Measurements from ENCODE around the gene GAPDH. TPM values are rescaled to one million over a fixed set of nuclear protein-coding genes. Genes with fewer than 3 reads are reported as not detected.

Gene GAPDH
- polyA plus RNA-seq, 1 of the 3 experiments (the other 2 are of a cell fraction) = 8,077 TPM

DNA sequence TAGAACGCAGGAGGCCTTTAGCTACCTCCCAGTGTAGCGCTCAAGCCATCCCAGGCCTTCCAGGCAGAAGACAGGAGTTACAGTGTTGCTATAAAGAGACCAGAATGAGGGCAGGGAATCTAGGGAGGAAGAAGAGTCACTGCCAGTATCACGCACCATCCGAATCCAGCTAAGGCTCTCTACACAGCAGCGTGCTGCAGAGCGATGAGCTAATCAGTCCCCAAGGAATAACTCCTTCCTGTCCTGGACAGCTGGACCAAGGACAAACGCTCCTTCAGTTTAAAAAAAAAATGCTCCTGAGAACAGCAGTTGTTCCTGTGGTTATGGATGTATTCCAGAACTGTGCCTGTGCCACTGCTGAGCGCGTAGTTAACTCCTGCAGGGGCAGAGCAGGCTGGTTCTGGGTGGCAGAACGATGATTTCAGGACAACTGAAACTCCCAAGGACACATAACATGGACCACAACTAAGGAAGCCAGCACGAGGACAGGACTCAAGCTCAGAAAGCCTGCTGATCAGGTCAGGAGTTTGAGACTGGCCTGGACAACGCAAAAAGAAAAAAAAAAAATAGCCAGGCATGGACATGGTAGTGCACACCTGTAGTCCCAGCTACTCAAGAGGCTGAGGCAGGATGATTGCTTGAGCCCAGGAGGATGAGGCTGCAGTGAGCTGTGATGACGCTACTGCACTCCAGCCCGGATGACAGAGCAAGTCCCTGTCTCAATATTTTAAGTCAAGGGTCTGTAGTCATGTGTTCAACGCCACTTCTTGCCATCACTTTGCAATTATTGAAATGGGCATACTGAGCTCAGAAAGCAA is 18.9 kb downstream of the GAPDH start:
- H3K4me3 ChIP-seq (ENCODE audit: low read depth in 2 of 2, low read length in 1 of 2) = peak overlapping the region; percentile 79 to 85; a peak in 2 of 4 replicates
- H3K4me1 ChIP-seq (ENCODE audit: control insufficient read depth in 1 of 2, insufficient read depth in 2 of 2, low read depth in 1 of 2, low read length in 1 of 2) = peaks cover 36 to 50% of the 10 kb centered on the region in 2 experiments
- no peaks in the 10 kb centered on the region for H3K27me3 ChIP-seq (ENCODE audit: insufficient read depth)
- H4K20me1 ChIP-seq (ENCODE audit: insufficient read depth) = peaks cover 9% of the 10 kb centered on the region; the same call in 1 of the 2 replicates
- H3K9me3 ChIP-seq = no peaks in the 10 kb centered on the region
- ChIA-PET POLR2A (interaction anchor here (1.0 to 6.1 kb wide), 7 partner anchors 11 to 83 kb away, joined by 3 to 73 read pairs (median 7); partner anchors contain the start of genes GAPDH, NOP2 and VAMP1), CTCF (interaction anchor here (0.6 to 14.7 kb wide), 17 partner anchors 11 to 344 kb away, joined by 3 to 228 read pairs (median 5); partner anchors contain the start of genes GAPDH, NOP2 and ZNF384)
- TF ChIP-seq SMC3 (IDR thresholded peaks at IDR 0.05; ENCODE audit: low read depth, low read length) (no peak), NFIC (IDR thresholded peaks at IDR 0.05; ENCODE audit: borderline replicate concordance) (peak; percentile 75), YY1 (IDR thresholded peaks at IDR 0.05; ENCODE audit: low read depth) (no peak), TCF12 (IDR thresholded peaks at IDR 0.05) (peak; percentile 47), MAX (IDR thresholded peaks at IDR 0.05; ENCODE audit: low read depth) (0 out of 2 replicates have a peak, but pooled peaks have one; percentile 57)
- 52% methylated on average over 15 of the region's 15 CpGs for WGBS (ENCODE audit: low lambda C conversion rate)
- peaks cover 12 to 15% of the 10 kb centered on the region in 2 experiments for H3K36me3 ChIP-seq (replicated peaks in 1 of 2; ENCODE audit: control insufficient read depth in 1 of 2, insufficient read depth in 2 of 2, low read length in 1 of 2)
- peak overlapping the region; percentile 89 for H3K4me2 ChIP-seq
- no peak for DNase-seq
- no peaks in the 10 kb centered on the region for H3K9me2 ChIP-seq
- no peak overlapping the region for H2AFZ ChIP-seq (ENCODE audit: low read depth)
- peak overlapping the region; percentile 58 to 93; a peak in 3 of 4 replicates for H3K27ac ChIP-seq (ENCODE audit: low read depth in 2 of 2, low read length in 1 of 2)
- H3K79me2 ChIP-seq (ENCODE audit: insufficient read depth) = peaks cover 77% of the 10 kb centered on the region
- peak overlapping the region; percentile 57 for H3K9ac ChIP-seq
- peaks cover 64% of the 10 kb centered on the region for H3F3A ChIP-seq (replicated peaks; ENCODE audit: insufficient read depth)

GRCh38 chr12:6554168-6555017 is 20.1 kb downstream of the GAPDH start:
- Histone ChIP-seq H3K4me2 (peak overlapping the region; percentile 89), H3K36me3 (replicated peaks in 1 of 2; ENCODE audit: control insufficient read depth in 1 of 2, insufficient read depth in 2 of 2, low read length in 1 of 2) (peaks cover 13 to 20% of the 10 kb centered on the region in 2 experiments), H3K9me2 (no peaks in the 10 kb centered on the region), H3K27ac (ENCODE audit: low read depth in 2 of 2, low read length in 1 of 2) (peak overlapping the region; percentile 70 to 93; a peak in 3 of 4 replicates), H2AFZ (ENCODE audit: low read depth) (no peak overlapping the region), H3K4me3 (ENCODE audit: low read depth in 2 of 2, low read length in 1 of 2) (peak overlapping the region; percentile 79 to 85), H3K27me3 (ENCODE audit: insufficient read depth) (no peaks in the 10 kb centered on the region), H4K20me1 (ENCODE audit: insufficient read depth) (peaks cover 9% of the 10 kb centered on the region; the same call in 1 of the 2 replicates), H3K79me2 (ENCODE audit: insufficient read depth) (peaks cover 77% of the 10 kb centered on the region), H3F3A (replicated peaks; ENCODE audit: insufficient read depth) (peaks cover 65% of the 10 kb centered on the region), H3K9ac (peak overlapping the region; percentile 70; the same call in 1 of the 2 replicates), H3K4me1 (ENCODE audit: control insufficient read depth in 1 of 2, insufficient read depth in 2 of 2, low read depth in 1 of 2, low read length in 1 of 2) (peaks cover 36 to 40% of the 10 kb centered on the region in 2 experiments), H3K9me3 (no peaks in the 10 kb centered on the region)
- peak; percentile 89 for DNase-seq
- ChIA-PET POLR2A (interaction anchor here (0.6 to 6.1 kb wide), 8 partner anchors 9 to 184 kb away, joined by 3 to 73 read pairs (median 4); partner anchors contain the start of genes GAPDH, MRPL51, NOP2 and VAMP1), CTCF (interaction anchor here (0.8 to 14.7 kb wide), 20 partner anchors 9 to 279 kb away, joined by 3 to 228 read pairs (median 5); partner anchors contain the start of genes GAPDH, NOP2 and ZNF384)
- WGBS (ENCODE audit: low lambda C conversion rate) = 30% methylated on average over 19 of the region's 22 CpGs
- TF ChIP-seq TCF12 (IDR thresholded peaks at IDR 0.05) (no peak), NFIC (IDR thresholded peaks at IDR 0.05; ENCODE audit: borderline replicate concordance) (peak; percentile 66), POLR2AphosphoS5 (IDR thresholded peaks at IDR 0.05; ENCODE audit: low read depth, low read length) (no peak), REST (IDR thresholded peaks at IDR 0.05; ENCODE audit: low read depth, low read length) (no peak), SMC3 (IDR thresholded peaks at IDR 0.05; ENCODE audit: low read depth, low read length) (peak; percentile 52; the same call in 1 of the 2 replicates), YY1 (IDR thresholded peaks at IDR 0.05; ENCODE audit: low read depth) (no peak), RAD21 (IDR thresholded peaks at IDR 0.05; ENCODE audit: low read length) (peak; percentile 51), MEF2A (IDR thresholded peaks at IDR 0.05; ENCODE audit: borderline replicate concordance, low read depth) (no peak), FOXM1 (IDR thresholded peaks at IDR 0.05; ENCODE audit: low read depth) (no peak), PBX3 (IDR thresholded peaks at IDR 0.05) (peak; percentile 96), MXI1 (IDR thresholded peaks at IDR 0.05; ENCODE audit: low read depth, low read length) (peak; percentile 63; the same call in 1 of the 2 replicates), GABPA (IDR thresholded peaks at IDR 0.05; ENCODE audit: low read depth) (no peak), TEAD4 (IDR thresholded peaks at IDR 0.05; ENCODE audit: borderline replicate concordance, insufficient read depth) (no peak)
- TF ChIP-seq, protein P1, sequence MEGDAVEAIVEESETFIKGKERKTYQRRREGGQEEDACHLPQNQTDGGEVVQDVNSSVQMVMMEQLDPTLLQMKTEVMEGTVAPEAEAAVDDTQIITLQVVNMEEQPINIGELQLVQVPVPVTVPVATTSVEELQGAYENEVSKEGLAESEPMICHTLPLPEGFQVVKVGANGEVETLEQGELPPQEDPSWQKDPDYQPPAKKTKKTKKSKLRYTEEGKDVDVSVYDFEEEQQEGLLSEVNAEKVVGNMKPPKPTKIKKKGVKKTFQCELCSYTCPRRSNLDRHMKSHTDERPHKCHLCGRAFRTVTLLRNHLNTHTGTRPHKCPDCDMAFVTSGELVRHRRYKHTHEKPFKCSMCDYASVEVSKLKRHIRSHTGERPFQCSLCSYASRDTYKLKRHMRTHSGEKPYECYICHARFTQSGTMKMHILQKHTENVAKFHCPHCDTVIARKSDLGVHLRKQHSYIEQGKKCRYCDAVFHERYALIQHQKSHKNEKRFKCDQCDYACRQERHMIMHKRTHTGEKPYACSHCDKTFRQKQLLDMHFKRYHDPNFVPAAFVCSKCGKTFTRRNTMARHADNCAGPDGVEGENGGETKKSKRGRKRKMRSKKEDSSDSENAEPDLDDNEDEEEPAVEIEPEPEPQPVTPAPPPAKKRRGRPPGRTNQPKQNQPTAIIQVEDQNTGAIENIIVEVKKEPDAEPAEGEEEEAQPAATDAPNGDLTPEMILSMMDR (IDR thresholded peaks at IDR 0.05) = peak; percentile 69
